Colonic mucosa (tissue), 4 donors: ENCODE results near the gene BTBD10. TPM values are rescaled to one million over a fixed set of nuclear protein-coding genes. Genes with fewer than 3 reads are reported as not detected.

Experiments used
- DNase-seq: peaks from one replicate; pipeline ENCODE4 v3.0.0-alpha.2; 2020
- H3K27ac ChIP-seq: fragments of 200-600 bp; one replicate; pipeline ENCODE4 v1.8.0; 2021
- H3K27me3 ChIP-seq: fragments of 200-600 bp; one replicate; pipeline ENCODE4 v1.8.0; 2021
- H3K36me3 ChIP-seq: fragments of 200-600 bp; one replicate; pipeline ENCODE4 v1.8.0; 2021
- H3K4me1 ChIP-seq: fragments of 200-600 bp; one replicate; pipeline ENCODE4 v1.8.0; 2021; ENCODE audit warnings: mild to moderate bottlenecking
- H3K4me3 ChIP-seq: fragments of 200-600 bp; one replicate; pipeline ENCODE4 v1.8.0; 2021
- H3K9ac ChIP-seq, 2 donors: one replicate each; pipeline ENCODE4 v1.7.0; 2013; ENCODE audit warnings: control low read depth in 2 of 2, low read depth in 2 of 2, low read length in 2 of 2
- H3K9me3 ChIP-seq: fragments of 200-600 bp; one replicate; pipeline ENCODE4 v1.8.0; 2021
- intact Hi-C: fragments of 100-400 bp; cut with DNase I; formaldehyde crosslinking; loops from one replicate; pipeline ENCODE4 v1.14.1; 2022
- total RNA-seq, 2 donors: library from RNA; stranded (reverse); fragmentation: NEBNext Ultra II Directional in 1 of 2; extraction: Animal tissue kit (Norgen Biotek cat#: 25700) in 1 of 2; gene quantifications; one replicate each; pipeline ENCODE4 v1.2.1, GENCODE V29; 2021
- TF ChIP-seq, protein P1 (sequence below): fragments of 200-600 bp; IDR thresholded peaks from one replicate; pipeline ENCODE4 v1.8.0; 2022; ENCODE audit warnings: antibody characterized with exemption, mild to moderate bottlenecking
- donor health status: healthy.
- donor health status: DM: no; HTN: no; CAD: no.
- donor health status: DM: no; HTN: no; CAD: no.

BTBD10 gene
- total RNA-seq, 2 donors from 2014 or later, result 31.8 to 34.5 TPM

DNA sequence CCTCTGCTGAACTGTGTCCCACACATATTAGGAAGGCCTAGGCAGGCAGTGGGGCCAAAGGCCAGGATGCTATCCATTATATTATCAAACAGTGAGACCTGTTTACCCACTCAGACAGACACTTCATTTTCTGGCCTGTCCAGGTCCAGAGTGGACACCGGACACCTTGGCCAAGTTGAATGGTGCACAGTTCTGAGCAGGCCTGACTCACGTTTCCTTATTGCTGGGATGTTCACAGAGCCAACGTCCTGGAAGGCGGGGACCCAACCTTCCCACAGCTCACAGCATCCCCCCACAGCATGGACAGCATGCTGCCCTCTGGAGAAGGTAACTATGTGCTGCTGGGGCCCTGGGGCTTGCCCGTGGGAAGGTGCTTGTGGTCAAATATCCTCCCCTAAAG, 86.6 kb downstream of the BTBD10 start:
- Histone ChIP-seq H3K4me1 (no peaks in the 10 kb centered on the region), H3K9ac (no peak overlapping the region), H3K4me3 (no peak overlapping the region), H3K36me3 (no peaks in the 10 kb centered on the region), H3K27me3 (no peaks in the 10 kb centered on the region), H3K27ac (no peak overlapping the region), H3K9me3 (no peaks in the 10 kb centered on the region)
- intact Hi-C loops, result no loop called here
- DNase-seq, result no peak
- TF ChIP-seq, protein P1, sequence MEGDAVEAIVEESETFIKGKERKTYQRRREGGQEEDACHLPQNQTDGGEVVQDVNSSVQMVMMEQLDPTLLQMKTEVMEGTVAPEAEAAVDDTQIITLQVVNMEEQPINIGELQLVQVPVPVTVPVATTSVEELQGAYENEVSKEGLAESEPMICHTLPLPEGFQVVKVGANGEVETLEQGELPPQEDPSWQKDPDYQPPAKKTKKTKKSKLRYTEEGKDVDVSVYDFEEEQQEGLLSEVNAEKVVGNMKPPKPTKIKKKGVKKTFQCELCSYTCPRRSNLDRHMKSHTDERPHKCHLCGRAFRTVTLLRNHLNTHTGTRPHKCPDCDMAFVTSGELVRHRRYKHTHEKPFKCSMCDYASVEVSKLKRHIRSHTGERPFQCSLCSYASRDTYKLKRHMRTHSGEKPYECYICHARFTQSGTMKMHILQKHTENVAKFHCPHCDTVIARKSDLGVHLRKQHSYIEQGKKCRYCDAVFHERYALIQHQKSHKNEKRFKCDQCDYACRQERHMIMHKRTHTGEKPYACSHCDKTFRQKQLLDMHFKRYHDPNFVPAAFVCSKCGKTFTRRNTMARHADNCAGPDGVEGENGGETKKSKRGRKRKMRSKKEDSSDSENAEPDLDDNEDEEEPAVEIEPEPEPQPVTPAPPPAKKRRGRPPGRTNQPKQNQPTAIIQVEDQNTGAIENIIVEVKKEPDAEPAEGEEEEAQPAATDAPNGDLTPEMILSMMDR, result no peak

DNA sequence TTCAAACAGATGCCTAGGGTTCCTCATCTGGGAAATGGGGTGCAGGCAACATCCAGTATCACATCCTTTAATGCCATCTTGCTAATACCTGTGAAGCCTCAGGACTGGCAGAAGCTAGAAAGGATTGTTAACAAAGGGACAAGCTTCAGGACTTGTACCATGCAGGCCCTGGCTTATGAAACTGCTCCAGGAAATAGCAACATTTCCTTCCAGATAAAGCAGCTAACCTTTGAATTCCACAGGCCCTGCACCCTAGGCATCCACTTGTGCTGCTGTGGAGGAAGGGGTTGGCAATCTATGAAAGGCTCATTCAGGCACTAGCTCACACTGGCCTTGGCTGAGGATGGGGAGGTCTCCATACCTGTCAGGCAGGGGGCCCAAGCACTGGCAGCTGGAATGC, 87.2 kb downstream of the BTBD10 start:
- Histone ChIP-seq H3K36me3 (no peaks in the 10 kb centered on the region), H3K4me1 (no peaks in the 10 kb centered on the region), H3K9me3 (no peaks in the 10 kb centered on the region), H3K4me3 (no peak overlapping the region), H3K9ac (no peak overlapping the region), H3K27me3 (no peaks in the 10 kb centered on the region), H3K27ac (no peak overlapping the region)
- intact Hi-C loops, result no loop called here
- TF ChIP-seq, protein P1, result no peak
- no peak for DNase-seq

DNA sequence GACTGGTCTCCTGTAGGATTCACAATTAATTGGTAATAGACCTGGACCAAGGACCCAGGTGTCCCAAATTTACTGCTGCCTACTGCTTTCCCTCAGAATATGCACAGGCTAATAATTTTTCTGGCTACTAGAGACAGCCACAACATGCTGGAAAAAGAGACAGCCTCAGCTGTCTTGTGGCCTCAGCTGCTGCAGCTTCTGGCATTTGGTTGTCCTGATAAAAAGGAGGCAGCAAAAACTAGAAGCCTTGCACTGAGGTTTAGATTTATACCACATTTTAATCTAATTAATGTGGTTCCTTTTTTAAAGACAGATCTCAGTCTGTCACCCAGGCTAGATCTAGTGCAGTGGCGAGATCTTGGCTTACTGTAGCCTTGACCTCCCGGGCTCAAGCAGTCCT, 89.8 kb downstream of the BTBD10 start:
- Histone ChIP-seq H3K4me1 (no peaks in the 10 kb centered on the region), H3K36me3 (no peaks in the 10 kb centered on the region), H3K27ac (no peak overlapping the region), H3K9me3 (no peaks in the 10 kb centered on the region), H3K27me3 (no peaks in the 10 kb centered on the region), H3K9ac (no peak overlapping the region), H3K4me3 (no peak overlapping the region)
- TF ChIP-seq, protein P1, result no peak
- intact Hi-C loops, result no loop called here
- no peak for DNase-seq

DNA sequence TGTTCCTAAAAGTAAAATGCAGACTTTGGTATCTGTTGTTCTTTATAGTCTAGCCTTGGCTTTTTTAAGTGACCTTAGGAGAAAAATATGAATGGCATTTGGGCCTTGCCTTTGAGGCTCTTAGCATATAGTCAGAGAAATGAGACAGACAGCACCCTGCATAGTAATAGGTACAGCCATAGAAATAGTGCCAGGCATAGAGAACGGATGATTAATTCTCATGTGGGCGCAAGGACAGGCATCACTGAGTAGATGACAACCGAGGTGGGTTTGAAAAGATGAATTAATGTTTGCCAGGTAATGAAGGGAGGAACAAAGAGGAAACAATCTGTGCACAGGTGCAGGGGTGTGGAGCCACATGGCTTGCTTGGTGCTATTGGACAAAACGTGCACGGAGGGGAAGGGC, 95.0 kb downstream of the BTBD10 start:
- Histone ChIP-seq H3K9me3 (no peaks in the 10 kb centered on the region), H3K4me3 (no peak overlapping the region), H3K27ac (no peak overlapping the region), H3K27me3 (no peaks in the 10 kb centered on the region), H3K9ac (no peak overlapping the region), H3K36me3 (no peaks in the 10 kb centered on the region), H3K4me1 (no peaks in the 10 kb centered on the region)
- TF ChIP-seq, protein P1, result no peak
- intact Hi-C loops, result no loop called here
- DNase-seq, result no peak

- Histone ChIP-seq H3K4me1 (no peaks in the 10 kb centered on the region), H3K27me3 (no peaks in the 10 kb centered on the region), H3K27ac (no peak overlapping the region), H3K36me3 (no peaks in the 10 kb centered on the region), H3K9me3 (no peaks in the 10 kb centered on the region), H3K9ac (no peak overlapping the region), H3K4me3 (no peak overlapping the region)
- intact Hi-C loops, result no loop called here
- no peak for DNase-seq
- TF ChIP-seq, protein P1, result no peak
Observed at GRCh38 chr11:13367115-13367514, 95.9 kb downstream of the BTBD10 start.
